DND-41 (cell line): ENCODE data around the gene ERAL1.

Experiments
- EZH2 ChIP-seq: IDR thresholded peaks from 3 replicates; pipeline ENCODE4 v1.6.1; 2012; ENCODE audit warnings: borderline replicate concordance, low read depth, mild to moderate bottlenecking, moderate library complexity, low read length, inconsistent platforms; ENCODE audit not compliant: severe bottlenecking
- TF ChIP-seq, protein P1 (sequence below): IDR thresholded peaks from 2 replicates; pipeline ENCODE4 v1.5.1; 2012; ENCODE audit warnings: borderline replicate concordance, low read length, moderate library complexity, mild to moderate bottlenecking; ENCODE audit not compliant: poor library complexity, severe bottlenecking; ENCODE audit errors: extremely low read depth

DNA sequence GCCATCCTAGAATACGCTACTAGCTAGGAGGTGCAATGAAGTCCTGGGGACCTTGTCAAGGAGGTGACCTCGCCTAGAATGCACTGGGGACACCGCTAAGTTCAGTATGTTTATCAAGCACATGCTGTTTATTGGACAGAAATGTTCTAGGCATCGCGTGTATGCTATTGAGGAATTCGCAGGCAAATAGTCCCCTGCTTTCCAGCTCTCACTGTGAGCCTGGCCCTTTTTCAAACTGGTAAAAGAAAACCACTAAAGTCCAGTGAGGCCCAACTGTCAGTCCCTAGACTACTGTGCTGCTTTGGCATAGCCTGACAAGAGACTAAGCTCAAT lies 11.0 kb upstream of the ERAL1 start:
- TF ChIP-seq, protein P1, sequence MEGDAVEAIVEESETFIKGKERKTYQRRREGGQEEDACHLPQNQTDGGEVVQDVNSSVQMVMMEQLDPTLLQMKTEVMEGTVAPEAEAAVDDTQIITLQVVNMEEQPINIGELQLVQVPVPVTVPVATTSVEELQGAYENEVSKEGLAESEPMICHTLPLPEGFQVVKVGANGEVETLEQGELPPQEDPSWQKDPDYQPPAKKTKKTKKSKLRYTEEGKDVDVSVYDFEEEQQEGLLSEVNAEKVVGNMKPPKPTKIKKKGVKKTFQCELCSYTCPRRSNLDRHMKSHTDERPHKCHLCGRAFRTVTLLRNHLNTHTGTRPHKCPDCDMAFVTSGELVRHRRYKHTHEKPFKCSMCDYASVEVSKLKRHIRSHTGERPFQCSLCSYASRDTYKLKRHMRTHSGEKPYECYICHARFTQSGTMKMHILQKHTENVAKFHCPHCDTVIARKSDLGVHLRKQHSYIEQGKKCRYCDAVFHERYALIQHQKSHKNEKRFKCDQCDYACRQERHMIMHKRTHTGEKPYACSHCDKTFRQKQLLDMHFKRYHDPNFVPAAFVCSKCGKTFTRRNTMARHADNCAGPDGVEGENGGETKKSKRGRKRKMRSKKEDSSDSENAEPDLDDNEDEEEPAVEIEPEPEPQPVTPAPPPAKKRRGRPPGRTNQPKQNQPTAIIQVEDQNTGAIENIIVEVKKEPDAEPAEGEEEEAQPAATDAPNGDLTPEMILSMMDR = no peak
- TF ChIP-seq EZH2 = no peak
